SK-MEL-5 (cell line): ENCODE data around the gene SPCS1. TPM values are rescaled to one million over a fixed set of nuclear protein-coding genes. Genes with fewer than 3 reads are reported as not detected.

Experiments used
- DNase-seq: peaks from one replicate; pipeline ENCODE4 v3.0.0-alpha.2; 2016; ENCODE audit warnings: low read depth, low spot score
- in situ Hi-C: cut with HindIII; loops from 2 replicates; pipeline ENCODE4 v1.10.0; 2016; ENCODE audit warnings: low sequenced_read_pairs, high pct_unique_total_duplicates, low pct_unique_long_range_greater_than_20kb
- total RNA-seq: library from RNA; depleted of rRNA; stranded (reverse); fragments of >200 nt; shearing (Covaris generic); gene quantifications from 2 replicates; pipeline ENCODE4 v1.2.3, GENCODE V29; 2014

Gene SPCS1
- total RNA-seq, 1 experiment from 2014 or later: 451 TPM

- no peak for DNase-seq
- in situ Hi-C loops: no loop called here
Observed at GRCh38 chr3:52689151-52689550, 16.8 kb upstream of the SPCS1 start.

GRCh38 chr3:52690560-52690959, 15.3 kb upstream of the SPCS1 start:
- in situ Hi-C loops: no loop called here
- no peak for DNase-seq

GRCh38 chr3:52693071-52693470, 12.8 kb upstream of the SPCS1 start:
- in situ Hi-C loops: no loop called here

GRCh38 chr3:52694528-52695189, 11.2 kb upstream of the SPCS1 start:
- in situ Hi-C loops: no loop called here

More at GRCh38 chr3:52693071-52693470, 12.8 kb upstream of the SPCS1 start:
- no peak for DNase-seq

GRCh38 chr3:52695798-52696671, 9.9 kb upstream of the SPCS1 start:
- in situ Hi-C loops: no loop called here
- no peak for DNase-seq

More at GRCh38 chr3:52694528-52695189, 11.2 kb upstream of the SPCS1 start:
- no peak for DNase-seq

GRCh38 chr3:52696830-52697631, 8.9 kb upstream of the SPCS1 start:
- in situ Hi-C loops: no loop called here
- no peak for DNase-seq

- DNase-seq: no peak
- in situ Hi-C loops: no loop called here
Observed at GRCh38 chr3:52697632-52697965, 8.3 kb upstream of the SPCS1 start.

GRCh38 chr3:52703341-52703740, 2.6 kb upstream of the SPCS1 start:
- DNase-seq: no peak
- in situ Hi-C loops: no loop called here

- no peak for DNase-seq
- in situ Hi-C loops: no loop called here
Observed at GRCh38 chr3:52704611-52705437, 1.1 kb upstream of the SPCS1 start.

- no peak for DNase-seq
- in situ Hi-C loops: no loop called here
Observed at GRCh38 chr3:52705438-52705687, 543 bp upstream of the SPCS1 start.

GRCh38 chr3:52707585-52707984, 1.7 kb downstream of the SPCS1 start:
- DNase-seq: no peak
- in situ Hi-C loops: no loop called here

GRCh38 chr3:52710512-52710911, 4.6 kb downstream of the SPCS1 start:
- DNase-seq: no peak
- in situ Hi-C loops: no loop called here

- in situ Hi-C loops: no loop called here
- peak; percentile 98 for DNase-seq
Observed at GRCh38 chr3:52712291-52713212, 6.6 kb downstream of the SPCS1 start.

GRCh38 chr3:52714335-52715302, 8.7 kb downstream of the SPCS1 start:
- in situ Hi-C loops: no loop called here
- DNase-seq: no peak

GRCh38 chr3:52715714-52716305, 9.9 kb downstream of the SPCS1 start:
- in situ Hi-C loops: no loop called here
- no peak for DNase-seq
